HG03469 (cell line): ENCODE data around the gene RLBP1.

Experiments used
- ATAC-seq: cut with Tn5 transposase; IDR thresholded peaks from one replicate; pipeline ENCODE4 v1.9.1; 2021; ENCODE audit warnings: mild to moderate bottlenecking, moderate library complexity, moderate number of reproducible peaks; ENCODE audit not compliant: unreplicated experiment

The RLBP1 gene

DNA sequence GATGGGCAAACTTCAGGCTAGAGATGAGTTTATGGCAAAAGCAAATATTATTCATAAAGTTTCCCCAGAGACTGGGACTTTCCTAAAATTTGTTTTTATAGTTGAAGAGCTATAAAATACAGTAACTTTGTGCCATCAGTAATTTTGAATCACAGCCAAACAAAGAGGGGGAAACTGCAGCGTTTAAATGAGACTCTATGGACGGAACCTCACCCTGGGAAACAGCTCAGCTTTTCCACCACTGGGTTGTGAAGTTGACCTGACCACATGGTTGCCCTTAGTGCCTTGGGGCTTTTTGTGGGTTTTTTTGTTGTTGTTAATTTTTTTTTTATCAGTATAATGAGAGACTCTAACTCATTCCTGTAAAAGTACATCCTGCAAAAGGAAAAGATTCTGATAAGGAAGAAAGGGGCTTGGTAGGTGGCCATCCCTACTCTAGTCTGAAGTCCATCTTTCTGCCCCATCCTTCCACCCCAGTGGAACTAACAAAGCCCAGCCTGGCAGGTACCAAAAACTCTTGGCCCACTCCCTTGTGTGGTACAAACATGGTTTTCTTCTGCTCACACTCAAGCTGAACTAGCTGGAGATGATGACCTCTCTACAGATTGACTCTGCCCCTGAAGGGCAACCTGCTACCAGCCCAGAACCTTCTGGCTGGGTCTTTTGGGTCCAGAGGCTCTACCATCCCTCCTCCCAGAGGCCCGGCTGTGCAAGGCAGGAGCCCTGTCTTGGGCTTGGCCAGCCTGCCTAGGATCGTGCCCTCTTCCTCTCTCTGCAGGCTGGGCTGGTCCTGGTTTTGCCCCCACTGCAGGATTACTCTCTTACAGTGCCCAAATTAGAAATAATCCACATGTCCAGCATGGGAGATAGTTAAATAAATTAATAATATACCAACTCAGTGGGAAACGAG, 41.2 kb downstream of the RLBP1 start:
- ATAC-seq, result no peak

GRCh38 chr15:89178307-89178977, 42.9 kb downstream of the RLBP1 start:
- ATAC-seq, result no peak

DNA sequence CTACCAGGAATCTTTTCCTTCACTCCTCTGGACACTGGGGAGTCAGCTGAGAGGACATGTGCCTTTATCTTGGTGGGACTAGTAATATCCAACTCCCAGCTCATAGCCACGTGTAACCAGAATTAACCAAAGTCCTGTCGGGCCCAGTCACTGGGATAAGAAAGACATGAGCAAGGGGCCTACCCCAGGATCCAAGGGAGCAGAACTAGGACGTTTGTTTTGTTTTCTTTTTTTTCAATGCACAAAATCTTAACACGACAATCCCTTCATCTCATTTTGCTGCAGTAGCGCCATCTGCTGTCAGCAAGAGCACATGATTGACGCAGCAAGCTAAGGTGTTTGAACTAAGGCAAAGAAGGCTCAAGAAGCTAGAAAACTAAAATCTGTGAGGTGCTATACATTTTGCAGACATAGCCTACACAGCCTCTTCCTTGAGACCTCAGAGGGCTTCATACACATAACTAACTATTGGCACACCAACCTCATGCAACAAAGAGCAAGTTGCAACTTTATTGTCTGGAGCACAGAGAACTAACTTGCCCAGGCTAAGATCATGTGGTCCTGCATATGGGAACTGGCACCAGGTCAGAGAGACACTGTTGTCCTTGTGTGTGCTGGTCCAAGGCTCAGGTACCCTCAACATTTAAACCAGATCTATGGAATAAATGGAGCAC, 43.6 kb downstream of the RLBP1 start:
- no peak for ATAC-seq

DNA sequence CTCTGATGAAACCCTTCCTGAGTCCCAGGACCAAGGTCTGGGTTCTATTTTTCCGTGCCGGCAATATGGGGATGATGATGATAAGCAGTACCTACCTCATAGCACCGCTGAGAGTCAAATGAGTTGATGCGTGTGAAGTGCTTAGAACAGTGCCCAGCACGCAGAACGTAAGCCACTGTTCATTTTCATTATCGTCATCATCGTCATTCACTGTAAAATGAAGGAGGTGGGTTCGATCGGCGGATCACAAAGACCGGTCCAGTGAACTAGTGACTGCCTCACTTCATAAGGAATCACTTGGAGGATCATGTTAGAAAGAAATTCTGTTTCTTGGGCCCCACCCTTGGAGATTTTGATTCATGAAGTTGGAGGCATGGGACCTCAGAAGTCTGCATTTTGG, 44.3 kb downstream of the RLBP1 start:
- no peak for ATAC-seq

GRCh38 chr15:89175617-89176191, 45.7 kb downstream of the RLBP1 start:
- no peak for ATAC-seq

GRCh38 chr15:89174476-89174875, 46.9 kb downstream of the RLBP1 start:
- no peak for ATAC-seq

- ATAC-seq, result no peak
Observed at GRCh38 chr15:89172921-89173320, 48.5 kb downstream of the RLBP1 start.

GRCh38 chr15:89171136-89172072, 50.0 kb downstream of the RLBP1 start:
- ATAC-seq, result no peak

- ATAC-seq, result no peak
Observed at GRCh38 chr15:89170364-89170763, 51.0 kb downstream of the RLBP1 start.

DNA sequence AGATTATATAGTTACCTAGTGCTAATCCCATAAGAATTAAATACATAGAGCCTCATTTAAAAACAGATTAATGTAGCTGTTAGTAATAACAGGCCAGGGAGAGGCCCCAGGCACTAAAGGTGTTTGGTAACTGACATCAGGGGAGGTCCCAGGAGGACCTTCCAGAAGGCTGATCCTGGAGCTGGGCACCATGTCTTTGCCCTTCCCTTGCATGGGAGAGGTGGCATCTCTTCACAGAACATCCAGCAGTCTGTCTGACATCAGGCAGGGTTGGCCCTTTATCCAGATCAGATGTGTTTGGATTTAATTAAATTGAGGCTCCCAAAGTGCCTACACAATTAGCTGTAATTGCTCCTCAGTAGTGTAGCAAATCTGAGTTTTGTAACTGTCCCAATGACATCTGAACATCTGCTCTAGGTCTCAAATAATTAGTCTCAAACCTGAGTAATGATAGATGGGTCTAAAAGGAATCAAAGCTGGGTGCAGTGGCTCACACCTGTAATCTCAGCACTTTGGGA, 53.0 kb downstream of the RLBP1 start:
- no peak for ATAC-seq

DNA sequence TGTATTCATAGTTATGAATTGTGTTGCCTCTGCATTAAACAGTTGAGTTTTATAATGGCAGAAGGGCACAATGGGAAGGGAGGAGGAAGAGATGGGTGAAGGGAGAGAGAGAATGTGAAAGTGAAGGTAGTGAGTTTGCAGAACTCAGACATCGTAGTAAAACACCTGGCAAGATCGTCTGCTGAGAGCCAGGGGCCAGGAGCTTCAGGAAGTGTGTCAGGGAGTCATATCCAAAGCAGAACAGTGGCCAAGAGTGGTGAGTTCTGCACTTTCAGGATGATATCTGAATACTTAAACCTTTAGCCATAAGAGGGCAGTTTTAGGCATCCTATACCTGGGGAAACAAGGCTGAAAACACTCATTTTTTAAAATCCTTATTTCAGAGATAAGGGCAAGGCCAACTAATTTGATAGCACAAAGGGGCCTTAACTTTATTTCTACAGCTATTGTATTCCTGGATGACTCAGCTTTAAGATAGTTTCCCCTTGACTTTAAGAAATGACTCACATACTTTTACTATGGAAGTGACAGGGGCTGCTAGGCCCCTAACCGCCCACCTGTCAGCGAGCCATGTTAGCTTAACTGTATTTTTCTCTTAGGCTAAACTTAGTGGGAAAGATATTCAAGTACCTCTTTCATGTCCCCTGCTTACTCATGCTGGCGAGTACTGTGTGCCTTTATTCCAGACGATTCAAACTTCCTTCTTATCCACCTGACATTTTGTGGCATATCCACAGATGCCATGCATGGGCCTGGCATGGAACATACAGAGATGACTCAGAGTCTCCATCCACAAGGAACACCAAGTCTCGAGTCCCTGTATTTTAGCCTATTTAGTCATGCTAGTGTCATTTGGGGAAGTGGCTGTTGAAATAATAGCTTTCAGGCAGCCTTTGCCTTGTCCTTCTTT, 53.9 kb downstream of the RLBP1 start:
- ATAC-seq, result peak; percentile 48

DNA sequence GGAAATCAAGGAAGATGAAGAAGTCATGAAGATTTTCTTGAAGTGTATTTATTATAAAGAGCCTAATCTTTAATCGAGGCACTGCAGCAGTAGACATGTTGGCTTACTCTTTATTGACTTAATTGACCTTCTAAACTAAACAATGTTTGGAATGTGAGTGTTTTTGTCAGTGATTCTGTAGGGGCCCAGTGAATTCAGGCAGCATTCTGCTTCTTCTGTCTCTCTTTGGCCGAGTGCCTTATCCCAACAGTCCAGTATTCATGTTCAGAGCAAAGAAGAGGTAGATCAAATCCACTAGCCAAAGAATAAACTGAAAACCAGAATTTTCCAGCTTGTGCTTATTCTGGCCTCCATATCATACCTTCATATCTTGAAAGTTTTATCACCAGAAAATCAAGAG, 55.7 kb downstream of the RLBP1 start:
- no peak for ATAC-seq

GRCh38 chr15:89164712-89165211, 56.6 kb downstream of the RLBP1 start:
- no peak for ATAC-seq

DNA sequence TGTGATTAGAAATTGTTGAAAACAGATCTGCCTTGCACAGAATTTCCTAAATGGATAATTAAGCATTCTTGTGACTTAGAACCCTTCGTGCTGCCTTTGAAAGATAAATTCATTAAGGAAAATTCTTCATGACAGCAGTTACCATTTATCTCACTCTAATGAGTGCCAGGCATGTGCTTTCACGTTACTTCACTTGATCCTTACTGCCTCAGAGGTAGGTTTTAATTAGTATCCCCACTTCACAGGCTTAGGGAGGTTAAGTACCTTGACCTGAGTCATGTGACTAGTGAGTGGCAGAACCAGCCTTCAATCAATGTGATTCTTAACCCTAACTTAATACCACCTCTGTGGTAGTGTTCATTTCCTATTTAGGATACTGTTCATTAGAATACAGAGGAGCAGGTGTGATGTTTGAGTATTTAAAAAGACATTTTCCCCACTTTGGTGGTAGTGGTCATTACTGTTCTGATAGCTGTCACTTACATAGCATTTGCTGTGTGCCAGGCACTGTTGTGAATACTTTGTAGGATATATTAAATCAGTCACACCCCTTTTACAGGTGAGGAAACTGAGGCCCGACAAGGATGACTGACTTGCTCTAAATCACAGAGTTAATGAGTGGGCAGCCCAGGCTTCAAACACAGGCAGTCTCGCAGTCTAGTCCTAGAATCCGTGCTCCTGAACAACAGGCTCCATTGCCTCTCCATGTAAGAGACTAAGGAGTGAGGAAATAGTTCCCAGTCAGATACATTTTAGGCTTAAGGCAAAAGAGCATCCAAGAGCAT, 57.9 kb downstream of the RLBP1 start:
- no peak for ATAC-seq

DNA sequence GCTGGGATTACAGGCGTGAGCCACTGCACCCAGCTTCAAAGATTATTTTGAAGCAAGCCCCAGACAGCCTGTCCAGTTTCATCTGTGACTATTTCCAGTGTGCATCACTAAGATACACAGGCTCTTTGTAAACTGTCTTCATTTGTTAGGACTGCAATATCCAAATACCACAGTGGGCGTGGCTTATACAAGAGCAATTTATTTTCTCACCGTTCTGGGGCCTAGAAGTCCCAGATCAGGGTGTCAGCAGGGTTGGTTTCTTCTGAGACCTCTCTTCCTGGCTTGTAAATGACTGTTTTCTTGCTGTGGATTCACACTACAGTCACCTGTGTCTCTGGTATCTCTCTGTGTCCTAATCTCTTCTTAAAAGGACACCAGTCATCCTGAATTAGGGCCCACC, 59.7 kb downstream of the RLBP1 start:
- no peak for ATAC-seq
